Stimulated activated CD4-positive, alpha-beta T cell treated with anti-CD3 and anti-CD28 coated beads, Interleukin-1b, Interleukin-23, amount 100 ng/mL, for 24 hours (primary cell): ENCODE results near the gene GRM7.

ENCODE experiments used
- DNase-seq, 4 experiments: peaks; one replicate each; pipeline ENCODE4 v3.0.0-alpha.2; 2020; ENCODE audit warnings: low read depth in 4 of 4, low spot score in 1 of 4

GRM7 gene

DNA sequence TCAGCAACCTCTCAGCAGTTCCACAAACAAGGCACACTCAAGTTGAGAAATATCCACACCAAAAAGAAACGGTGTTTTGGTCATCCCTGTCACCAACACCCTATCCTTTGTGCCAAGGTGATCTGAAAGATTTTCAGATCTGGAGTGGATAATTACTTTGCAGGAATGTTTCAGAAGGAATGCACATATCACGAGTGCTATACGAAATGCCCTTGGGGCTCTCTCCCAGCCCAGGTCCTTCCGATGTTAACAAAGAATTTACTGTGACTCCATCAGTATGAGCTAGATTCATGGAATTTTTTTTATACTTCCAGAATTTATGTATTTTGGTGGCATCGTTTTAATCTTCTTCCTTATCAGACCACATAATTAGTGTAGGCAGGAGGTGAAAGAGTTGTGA lies 105.0 kb downstream of the GRM7 start:
- DNase-seq, result no peak

DNA sequence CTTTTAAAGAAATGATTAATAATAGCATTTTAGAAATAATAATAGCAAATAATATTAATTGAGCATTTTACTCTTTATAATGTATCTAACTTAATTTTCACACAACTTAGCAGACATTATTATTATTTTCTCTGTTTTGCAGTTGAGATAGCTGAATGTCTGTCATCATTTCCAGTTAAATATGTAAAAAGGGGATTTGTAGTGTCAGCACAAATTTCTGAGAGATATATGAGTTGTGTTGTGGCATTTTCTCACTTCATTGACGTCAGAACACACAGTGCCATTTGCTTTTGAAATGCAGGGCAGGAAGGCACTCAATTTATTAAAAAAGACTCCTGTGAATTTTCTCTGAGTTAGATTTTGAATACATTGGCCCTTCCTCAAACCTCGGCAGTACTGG lies 111.0 kb downstream of the GRM7 start:
- DNase-seq, result no peak

DNA sequence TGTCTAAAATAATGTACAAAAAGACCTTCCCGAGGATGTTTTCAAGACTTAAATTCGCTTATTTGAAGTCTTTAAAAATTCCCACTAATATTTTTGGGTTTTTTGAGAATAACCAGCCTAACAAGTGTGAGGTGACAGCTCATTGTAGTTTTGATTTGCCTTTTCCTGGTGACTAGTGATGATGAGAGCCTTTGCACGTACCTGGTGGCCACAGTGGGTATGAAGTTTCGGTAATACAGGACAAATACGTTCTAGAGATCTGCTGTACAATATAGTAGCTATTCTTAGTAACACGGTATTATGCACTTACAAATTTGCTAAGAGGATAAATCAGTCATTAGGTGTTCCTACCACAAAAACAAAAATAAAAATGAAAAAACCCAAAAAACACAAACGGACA lies 124.9 kb downstream of the GRM7 start:
- DNase-seq, result no peak

DNA sequence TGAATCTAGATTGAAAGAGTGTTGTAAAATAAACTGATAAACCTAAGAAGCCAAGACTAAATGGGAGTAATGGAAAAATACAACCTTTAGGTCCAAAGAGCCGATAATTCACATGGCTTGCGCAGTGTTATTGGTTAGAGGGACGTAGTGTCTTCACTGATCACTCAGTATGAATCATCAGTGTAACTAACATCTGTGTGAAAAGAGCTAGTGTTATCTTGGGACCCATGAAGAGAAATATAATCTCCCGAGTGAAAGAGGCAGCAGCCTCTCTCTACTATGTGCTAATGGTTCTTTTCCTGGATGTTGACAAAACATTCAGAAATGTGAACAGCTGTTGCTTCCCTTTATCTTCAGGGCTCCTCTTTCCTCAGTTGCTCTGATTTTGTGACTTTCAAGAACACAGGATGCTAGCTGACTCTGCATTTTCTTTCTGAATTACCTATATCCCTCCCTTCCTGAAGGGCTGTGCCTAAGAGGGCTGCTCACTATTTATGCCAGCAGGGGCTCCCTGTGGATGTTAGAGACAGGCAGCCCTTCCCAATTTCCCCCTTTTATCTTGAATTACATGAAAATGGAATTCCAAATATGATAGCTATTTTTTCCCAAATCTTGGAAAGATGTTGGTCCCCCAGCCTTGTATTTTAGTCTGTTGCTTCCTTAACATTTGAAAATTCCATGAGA lies 128.8 kb downstream of the GRM7 start:
- no peak for DNase-seq

DNA sequence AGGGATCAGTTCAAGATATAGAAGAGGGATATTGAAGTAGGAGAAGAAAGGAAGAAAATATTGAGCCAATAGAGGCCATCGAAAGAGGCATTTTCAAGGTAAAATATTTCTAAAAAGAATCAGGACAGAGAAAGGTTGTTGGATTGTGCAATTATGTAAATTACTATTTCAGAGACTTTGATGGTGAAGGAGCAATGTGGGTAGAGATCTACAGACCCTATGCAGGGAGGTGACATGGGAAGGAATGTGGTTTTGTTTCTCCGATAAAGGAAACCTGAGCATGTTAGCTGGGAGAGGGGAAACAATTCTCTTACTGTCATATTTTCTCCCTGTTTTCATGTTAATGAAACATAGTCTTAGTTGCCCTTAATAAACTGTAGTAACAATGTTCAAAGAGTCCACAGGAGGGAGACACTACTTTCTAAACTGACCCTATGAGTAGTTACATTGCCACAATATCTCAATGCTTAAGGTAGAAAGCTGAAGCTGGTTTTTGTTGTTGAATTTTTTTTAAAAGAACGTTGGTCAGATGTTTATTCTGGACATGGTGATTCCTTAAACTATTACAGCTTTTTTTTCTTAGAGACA lies 133.3 kb downstream of the GRM7 start:
- no peak for DNase-seq

DNA sequence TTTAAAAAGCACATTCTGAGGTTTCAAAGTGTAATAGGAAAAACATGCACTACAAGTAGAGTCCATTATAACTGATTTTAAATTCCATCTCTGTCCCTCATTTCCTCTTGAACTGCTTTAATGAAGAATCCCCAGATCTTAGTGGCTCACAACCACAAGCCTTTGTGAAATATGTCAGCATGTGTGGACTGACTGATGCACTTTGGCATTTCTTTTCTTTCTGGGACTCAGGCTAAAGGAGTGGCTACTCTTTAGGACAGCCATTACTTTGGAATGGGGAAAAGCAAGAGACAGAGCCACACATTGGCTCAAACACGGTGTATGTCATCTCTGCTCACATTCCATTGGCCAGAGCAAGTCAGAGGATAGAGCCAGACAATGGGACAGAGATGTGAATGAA lies 139.6 kb downstream of the GRM7 start:
- no peak for DNase-seq

DNA sequence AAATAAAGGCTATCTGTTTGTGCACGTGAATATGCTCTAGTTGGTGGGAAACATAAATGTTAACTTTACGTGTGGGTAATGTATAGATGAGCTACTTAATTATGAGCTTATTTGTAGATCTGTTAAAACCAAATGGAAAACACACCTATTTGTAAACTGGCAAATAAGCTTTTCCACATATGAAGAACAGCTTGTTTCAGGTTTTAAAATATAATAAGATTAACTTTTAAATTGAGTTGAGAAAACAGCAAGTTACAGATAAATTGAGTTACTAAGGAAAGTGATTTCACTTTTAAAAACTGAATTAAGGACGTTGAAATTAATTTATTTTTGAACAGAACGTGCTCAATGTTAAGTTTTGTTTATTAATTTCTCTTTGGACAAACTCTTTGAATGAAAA lies 140.5 kb downstream of the GRM7 start:
- no peak for DNase-seq

DNA sequence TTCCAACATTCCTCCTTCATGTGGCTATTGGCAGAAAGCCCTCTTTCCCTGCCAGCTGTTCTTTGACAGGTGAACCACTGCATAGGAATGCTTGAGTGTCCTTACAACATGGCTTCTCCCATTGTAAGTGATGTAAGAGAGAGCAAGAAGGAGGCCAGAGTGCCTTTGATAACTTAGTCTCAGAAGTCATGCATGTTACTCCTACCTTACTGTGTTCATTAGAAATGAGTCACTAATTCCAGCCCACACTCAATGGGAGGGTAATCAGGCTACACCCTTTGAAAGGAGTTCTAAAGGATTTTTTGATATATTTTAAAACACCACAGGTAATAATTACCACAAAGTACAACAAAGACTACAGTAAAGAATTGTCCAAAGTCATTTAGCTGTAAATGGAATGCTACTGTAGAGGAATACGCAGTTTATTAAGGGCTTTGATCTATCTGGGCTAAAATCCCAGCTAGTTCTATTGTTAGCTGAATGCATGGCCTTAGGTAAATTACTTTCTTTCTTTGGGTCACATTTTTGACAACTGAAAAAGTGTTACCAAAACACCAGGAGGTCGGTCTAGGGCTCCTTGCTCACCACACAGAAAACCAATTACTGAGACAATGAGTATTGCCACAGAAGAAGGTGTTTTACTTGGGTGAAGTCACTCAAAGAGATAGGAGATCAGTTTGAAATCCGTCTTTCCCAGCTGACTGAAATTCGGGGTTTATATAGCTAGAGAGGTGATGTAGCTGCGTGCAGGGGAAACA lies 154.9 kb downstream of the GRM7 start:
- DNase-seq, result no peak

DNA sequence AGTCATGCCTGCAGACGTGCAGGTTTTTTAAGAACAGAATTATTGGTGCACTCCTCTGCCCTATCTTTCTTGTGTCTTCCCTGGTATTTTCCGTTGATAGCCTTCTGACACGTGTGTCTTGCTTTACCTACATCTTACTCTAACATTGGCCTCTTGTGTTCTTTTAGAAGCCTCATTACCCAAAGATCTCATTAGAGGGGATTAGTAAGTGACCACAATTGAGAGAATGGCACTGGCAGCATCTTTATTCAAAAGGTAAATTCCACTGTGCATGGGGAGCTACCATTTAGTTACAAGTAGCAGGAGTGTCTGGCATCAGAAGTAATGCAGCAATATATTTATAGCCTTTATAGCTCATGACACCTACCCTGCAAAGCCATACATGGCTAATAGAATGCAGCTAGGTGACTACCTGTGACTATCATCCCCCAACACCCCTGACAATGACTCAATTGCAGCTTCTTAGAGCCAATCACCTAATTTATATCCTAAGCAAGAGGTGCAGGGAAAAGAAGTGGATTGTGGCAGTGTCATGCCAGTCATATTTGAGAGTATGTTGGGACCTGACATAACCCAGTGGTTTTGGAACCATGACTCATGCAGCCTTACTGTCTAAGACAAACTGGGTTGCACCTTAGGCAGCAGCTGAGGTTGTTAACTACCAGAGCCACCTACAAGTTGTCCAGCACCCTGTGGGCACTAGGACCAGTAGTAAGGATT lies 164.8 kb downstream of the GRM7 start:
- no peak for DNase-seq

DNA sequence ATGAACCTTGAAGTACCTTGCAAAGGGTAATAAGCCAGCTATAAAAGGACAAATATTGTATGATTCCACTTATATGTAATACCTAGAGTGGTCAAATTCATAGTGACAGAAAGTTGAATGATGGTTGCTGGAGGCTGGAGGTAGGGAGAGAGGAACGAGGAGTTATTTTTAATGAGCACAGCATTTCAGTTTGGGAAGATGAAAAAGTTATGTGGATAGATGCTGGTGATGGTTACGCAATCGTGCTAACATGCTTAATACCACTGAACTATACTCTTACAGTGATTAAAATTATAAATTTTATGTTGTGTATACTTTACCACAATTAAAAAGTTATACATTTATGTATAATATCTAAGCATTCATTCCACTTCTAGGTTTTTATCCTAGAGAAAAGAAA lies 168.6 kb downstream of the GRM7 start:
- no peak for DNase-seq

DNA sequence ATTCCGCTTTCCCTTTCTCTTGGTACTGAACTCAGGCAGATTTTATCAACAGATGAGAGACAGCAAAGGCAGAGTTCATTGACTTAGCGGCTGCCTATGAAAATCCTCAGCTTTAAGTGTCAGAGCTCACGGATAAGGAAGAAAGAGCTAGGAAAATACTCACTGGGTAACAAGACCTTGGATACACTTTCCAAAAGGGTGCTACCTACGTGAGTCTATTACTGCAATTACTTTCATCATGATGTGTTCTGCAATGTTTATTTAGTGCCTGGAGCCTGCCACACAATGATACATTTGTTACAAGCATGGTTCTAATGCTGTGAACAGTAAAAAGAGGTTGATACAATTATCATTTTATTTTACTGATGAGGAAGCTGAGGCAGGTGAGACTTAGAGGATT lies 177.5 kb downstream of the GRM7 start:
- no peak for DNase-seq

DNA sequence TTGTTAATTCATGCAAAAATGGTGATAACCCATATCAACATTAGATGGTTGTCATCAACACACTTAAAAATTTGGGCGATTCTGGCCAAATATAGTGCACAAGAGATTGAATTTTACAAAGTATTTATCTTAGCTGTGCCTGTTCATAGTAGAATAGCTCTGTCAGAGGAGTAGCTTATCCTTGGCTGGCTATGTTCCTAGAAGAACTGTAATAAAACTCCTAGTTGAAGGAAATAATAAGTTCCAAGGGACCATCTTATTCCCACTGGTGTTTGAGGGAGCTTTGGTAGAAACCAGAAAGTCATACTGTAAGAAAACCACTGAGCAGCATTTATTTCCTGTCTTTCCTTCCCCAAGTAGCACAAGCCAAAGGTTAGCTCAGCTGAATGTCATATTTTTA lies 201.8 kb downstream of the GRM7 start:
- DNase-seq, result no peak

DNA sequence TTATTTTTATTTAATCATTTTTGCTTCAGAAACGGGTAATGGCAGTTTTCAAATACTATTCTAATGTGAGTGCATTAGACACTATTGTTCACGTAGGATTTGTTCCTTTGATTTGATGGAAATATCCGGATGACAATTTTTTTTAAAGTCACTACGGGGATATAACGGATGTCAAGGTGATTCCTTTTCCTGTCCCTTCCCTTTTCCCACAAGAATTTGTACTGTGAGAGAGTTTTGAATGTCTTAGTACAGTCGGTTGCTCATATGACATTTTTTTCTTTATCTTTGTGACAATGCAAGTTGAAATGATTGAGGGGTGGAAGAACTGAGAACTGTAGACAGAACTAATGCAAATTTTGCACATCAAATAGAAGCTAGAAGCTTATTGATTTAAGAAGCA lies 209.5 kb downstream of the GRM7 start:
- no peak for DNase-seq

DNA sequence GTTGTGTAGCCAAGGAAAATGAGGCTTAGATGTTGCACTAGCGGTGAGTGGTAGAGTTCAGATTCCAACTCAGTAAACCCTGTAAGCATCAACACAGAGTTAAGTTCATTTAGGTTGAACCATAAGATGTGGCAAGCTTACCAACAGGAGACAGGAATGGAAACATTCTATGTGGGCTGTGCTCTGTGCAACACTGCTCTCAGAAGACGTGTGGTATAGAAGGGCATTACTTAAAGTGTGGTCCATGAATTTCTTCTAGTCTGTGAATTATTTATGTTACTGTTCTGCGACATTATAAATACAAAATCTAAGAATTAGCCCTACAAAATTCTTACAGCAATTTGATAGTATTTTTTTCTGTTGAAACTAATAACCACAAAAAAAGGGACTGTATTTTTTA lies 213.3 kb downstream of the GRM7 start:
- DNase-seq, result no peak

DNA sequence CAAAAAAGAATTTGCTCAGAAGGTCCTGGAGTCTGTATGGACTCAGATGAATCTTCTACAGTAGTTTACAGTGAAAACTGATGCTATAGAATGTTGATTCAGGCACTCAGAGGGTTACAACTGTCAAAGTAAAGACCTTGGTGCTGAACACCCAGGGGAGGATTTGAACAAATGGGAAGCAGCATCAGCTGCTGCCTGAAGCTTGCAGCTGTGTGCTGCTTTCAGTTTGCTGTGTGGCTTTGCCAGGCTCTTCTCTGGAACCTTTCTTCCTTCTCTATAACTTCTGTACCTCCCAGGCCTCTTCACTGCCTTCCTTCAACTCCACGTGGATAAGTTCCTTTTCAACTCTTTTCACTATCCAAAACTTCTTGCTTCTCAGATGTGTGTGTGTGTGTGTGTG lies 214.2 kb downstream of the GRM7 start:
- DNase-seq, result no peak

DNA sequence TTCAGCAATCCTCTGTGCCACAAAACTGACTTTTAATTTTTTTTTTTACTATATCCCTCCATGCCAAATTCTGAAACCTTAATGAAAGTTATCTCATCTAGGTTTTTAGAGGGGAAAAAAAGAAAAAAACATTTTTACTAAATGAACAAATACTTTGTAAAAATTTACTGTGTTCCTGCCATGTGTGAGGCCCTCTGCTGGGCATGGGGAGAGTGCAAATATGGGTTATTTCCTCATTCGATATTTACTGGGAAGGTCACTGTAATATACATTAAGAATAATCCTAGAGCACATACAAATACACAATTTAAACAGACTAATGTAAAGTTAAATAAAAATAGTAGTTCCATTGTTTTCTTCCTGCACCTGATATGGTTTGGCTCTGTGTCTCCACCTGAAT lies 215.0 kb downstream of the GRM7 start:
- DNase-seq, result no peak

DNA sequence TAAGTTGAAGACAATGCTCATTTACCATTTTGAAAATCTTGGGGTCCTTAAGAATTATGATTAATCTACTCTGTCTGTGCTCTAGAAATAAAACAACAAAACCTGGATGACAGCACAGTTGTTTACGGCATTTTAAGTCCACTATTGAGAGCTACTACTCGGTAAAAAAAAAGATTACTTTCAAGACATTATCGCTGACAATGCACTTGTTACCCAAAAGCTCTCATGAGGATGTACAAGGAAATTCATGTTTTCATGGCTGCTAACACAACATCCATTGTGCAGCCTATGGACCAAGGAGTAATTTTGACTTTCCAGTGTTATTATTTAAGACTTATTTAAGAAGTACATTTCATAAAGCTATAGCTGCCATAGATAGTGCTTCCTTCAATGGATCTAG lies 221.3 kb downstream of the GRM7 start:
- no peak for DNase-seq

DNA sequence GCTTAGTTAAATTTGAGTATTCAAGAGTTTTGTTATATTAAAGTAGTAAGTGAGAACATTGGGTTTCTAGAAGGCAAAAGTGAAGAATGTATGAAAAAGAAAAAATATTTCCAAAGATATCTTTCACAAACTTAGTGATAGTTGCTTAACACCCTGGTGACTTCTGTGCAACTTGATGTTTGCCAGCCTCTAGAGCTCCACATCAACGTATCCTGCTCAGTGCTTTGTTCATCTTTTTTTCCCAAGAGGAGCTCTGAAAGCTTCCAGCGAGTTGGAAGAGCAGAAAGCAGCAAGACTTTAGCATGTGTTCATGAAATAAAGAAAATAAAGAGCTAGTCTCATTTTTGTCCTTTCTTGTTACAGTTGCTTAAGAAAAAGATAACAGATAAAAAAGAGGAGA lies 225.5 kb downstream of the GRM7 start:
- no peak for DNase-seq

DNA sequence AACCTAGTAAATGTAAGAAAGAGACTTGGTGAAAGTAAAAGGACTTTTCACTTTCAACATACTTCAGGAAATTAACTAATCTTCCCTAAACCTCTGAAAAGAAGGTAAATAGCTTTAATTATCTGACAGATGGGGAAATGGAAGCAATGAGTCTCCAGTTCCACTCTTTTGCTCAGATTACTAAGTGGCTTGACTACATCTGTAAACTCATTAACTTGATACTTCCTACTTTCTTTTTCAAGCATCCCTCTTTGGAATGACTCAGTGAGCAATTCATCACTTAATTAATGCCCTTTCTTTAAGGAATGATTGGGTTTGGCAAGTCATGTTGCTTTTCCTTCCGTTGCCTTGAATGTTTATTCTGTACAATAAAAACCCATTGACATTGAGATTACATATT lies 234.2 kb downstream of the GRM7 start:
- no peak for DNase-seq

DNA sequence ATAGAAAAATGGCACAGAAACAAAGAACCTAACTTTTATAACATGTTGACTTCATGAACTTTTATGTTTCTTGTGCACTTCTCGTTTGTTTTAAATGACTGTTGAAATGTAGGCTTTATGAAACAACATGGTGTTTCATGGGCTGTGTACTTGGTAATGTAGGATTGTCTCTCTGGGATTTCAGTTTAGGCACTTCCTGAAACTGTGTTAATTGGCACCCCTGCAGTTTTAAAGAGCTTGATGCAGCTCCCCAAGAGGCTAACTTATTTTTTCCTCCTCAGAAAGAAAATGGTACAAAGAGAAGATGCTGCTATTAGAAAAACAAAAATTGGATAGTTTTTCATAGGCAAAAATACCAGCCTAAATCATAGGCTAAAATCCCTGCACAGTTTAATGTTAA lies 239.2 kb downstream of the GRM7 start:
- no peak for DNase-seq

DNA sequence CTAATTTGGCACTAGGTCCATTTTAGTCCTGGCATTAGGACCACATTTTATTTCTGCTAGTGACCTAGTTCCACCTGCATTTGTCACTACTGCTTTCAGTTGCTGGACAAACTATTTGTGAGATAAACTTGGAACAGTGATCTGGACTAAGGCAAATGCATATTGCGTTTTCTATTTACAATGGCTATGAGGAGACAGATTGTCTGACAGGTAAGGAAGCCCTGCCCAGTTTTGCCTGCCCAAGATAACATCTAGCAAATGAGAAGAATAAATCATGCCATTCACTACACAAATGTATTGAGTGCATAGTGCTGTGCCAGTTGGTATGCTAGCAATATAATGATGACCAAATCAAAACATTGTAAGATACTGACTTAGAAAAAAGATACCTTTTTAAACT lies 245.7 kb downstream of the GRM7 start:
- no peak for DNase-seq

DNA sequence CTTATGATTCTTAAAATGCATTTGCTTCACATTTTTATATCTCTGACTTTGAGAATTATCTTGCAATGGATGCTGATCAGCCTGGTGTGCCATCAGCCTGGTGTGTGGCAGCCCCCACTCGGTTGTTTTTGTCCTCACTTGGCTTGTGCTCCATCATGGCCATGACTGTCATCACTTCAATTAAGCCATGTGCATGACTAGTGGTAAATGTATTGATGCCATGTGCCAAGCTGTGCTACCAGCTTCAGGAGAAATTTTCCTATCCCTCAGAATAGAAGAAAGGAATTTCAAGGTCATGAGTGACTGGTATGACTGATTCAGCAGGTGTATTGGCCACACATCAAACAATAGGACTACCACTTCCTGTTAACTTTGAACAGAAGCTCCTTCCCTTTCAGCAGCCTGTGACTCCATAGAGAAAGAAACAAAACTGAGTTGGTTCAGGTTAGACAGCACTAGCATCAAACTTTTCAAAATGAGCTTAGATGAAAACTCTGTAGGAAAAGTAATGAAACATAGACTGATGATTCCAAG lies 251.7 kb downstream of the GRM7 start:
- no peak for DNase-seq
